MM.1S (cell line): ENCODE results near the gene TUBGCP6.

ENCODE experiments used
- DNase-seq: peaks from one replicate; pipeline ENCODE4 v3.0.0-alpha.2; 2015
- H2AFZ ChIP-seq: fragments of 300-600 bp; sonication (generic); 2 replicates; pipeline ENCODE4 v1.6.0; 2016; ENCODE audit warnings: antibody characterized with exemption, low read length
- H3F3A ChIP-seq: fragments of 300-600 bp; sonication (generic); 2 replicates; pipeline ENCODE4 v1.6.1; 2016; ENCODE audit warnings: mild to moderate bottlenecking, antibody characterized with exemption, low read length, moderate library complexity, mixed read lengths; ENCODE audit not compliant: insufficient read depth
- H3K27ac ChIP-seq: fragments of 300-600 bp; sonication (generic); 2 replicates; pipeline ENCODE4 v1.5.1; 2016; ENCODE audit warnings: mild to moderate bottlenecking, low read length
- H3K27me3 ChIP-seq: fragments of 300-600 bp; sonication (generic); replicated peaks from 2 replicates; pipeline ENCODE4 v1.6.0; 2016; ENCODE audit warnings: low read length; ENCODE audit not compliant: insufficient read depth
- H3K36me3 ChIP-seq: fragments of 300-600 bp; sonication (generic); replicated peaks from 2 replicates; pipeline ENCODE4 v1.6.1; 2016; ENCODE audit warnings: mild to moderate bottlenecking, low read length, mixed read lengths; ENCODE audit not compliant: insufficient read depth
- H3K4me1 ChIP-seq: fragments of 300-600 bp; sonication (generic); 2 replicates; pipeline ENCODE4 v1.6.1; 2016; ENCODE audit warnings: low read length, mixed read lengths
- H3K4me2 ChIP-seq: fragments of 300-600 bp; sonication (generic); 2 replicates; pipeline ENCODE4 v1.6.0; 2016; ENCODE audit warnings: low read depth, low read length
- H3K4me3 ChIP-seq: fragments of 300-600 bp; sonication (generic); 2 replicates; pipeline ENCODE4 v1.5.1; 2016; ENCODE audit warnings: low read length, mixed read lengths
- H3K79me2 ChIP-seq: fragments of 300-600 bp; sonication (generic); 2 replicates; pipeline ENCODE4 v1.6.1; 2016; ENCODE audit warnings: mixed run types, low read length, mixed read lengths
- H3K9ac ChIP-seq: fragments of 300-600 bp; sonication (generic); 2 replicates; pipeline ENCODE4 v1.6.1; 2016; ENCODE audit warnings: low read length, mixed read lengths
- H3K9me2 ChIP-seq: fragments of 300-600 bp; sonication (generic); replicated peaks from 2 replicates; pipeline ENCODE4 v1.6.1; 2016; ENCODE audit warnings: mild to moderate bottlenecking, low read length, mixed read lengths; ENCODE audit not compliant: insufficient read depth
- H3K9me3 ChIP-seq: fragments of 300-600 bp; sonication (generic); replicated peaks from 2 replicates; pipeline ENCODE4 v1.6.1; 2016; ENCODE audit warnings: mild to moderate bottlenecking, low read length, mixed read lengths; ENCODE audit not compliant: insufficient read depth
- H4K20me1 ChIP-seq: fragments of 300-600 bp; sonication (generic); 2 replicates; pipeline ENCODE4 v1.6.1; 2016; ENCODE audit warnings: mild to moderate bottlenecking, low read length, moderate library complexity, mixed read lengths; ENCODE audit not compliant: insufficient read depth
- EZH2 ChIP-seq: fragments of 300-600 bp; sonication (generic); optimal IDR thresholded peaks from 2 replicates; pipeline ENCODE3; 2017; ENCODE audit warnings: low read depth, mild to moderate bottlenecking, antibody characterized with exemption, low read length, mixed read lengths
- EZH2phosphoT487 ChIP-seq: fragments of 300-600 bp; sonication (generic); IDR thresholded peaks from 2 replicates; pipeline ENCODE4 v1.6.1; 2018; ENCODE audit warnings: antibody characterized with exemption, low read length
- TF ChIP-seq, protein P1 (sequence below): fragments of 300-600 bp; sonication (generic); IDR thresholded peaks from 2 replicates; pipeline ENCODE4 v1.5.1; 2016; ENCODE audit warnings: antibody characterized with exemption, low read length, mixed read lengths

The TUBGCP6 gene

DNA sequence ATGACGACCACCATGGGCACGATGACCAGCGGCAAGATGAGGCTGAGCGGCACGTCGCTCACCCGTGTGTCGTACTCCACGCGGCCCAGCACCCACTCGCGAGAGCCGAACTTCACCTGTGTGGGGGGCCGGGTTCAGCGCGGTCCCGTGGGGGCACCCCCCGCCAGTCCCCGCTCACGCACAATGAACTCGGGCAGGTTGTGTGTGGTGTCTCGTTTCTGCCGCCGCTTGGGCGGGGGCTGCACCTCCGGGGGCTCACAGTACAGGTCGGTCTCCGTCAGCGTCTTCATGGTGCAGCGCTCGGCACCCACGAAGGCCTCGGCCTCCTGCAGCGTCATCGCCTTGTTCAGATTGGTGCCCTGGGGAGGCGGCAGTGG is 36.5 kb upstream of the TUBGCP6 start:
- Histone ChIP-seq H3F3A (peaks cover 4% of the 10 kb centered on the region; the same call in 1 of the 2 replicates), H3K36me3 (no peaks in the 10 kb centered on the region)

DNA sequence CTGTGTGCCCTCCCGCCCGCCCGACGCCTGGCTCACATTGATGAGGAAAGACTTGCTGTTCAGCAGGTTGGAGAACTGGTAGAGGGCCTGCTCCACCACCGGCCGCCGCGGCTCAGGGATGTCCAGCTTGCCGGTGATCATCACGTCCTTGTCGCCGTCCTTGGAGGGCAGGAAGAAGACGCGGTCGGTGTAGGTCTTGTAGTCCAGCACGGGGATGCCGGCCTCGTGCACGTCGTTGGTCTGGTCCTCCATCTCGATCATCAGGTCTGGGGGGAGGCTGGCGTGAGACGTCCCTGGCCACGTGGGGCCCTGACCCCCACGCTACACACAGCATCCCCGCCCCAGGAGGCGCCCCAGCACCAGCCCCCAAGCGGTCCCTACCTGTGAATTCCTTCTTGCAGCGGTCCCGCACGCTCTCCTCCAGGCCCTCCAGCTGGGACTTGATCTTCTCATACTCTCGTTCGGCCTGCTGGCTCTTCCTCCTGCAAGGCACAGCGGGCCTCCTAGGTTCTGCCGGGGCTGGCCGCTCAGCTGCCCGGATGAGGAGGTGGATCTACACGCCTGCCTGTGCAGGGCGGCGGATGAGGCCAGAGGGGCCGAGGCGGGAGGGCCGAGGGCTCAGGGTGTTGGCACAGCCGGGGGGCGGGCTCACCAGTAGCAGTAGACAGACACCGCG is 36.0 kb upstream of the TUBGCP6 start:
- Histone ChIP-seq H3F3A (peaks cover 4% of the 10 kb centered on the region; the same call in 1 of the 2 replicates), H3K27me3 (no peaks in the 10 kb centered on the region), H3K27ac (no peak overlapping the region), H3K79me2 (no peaks in the 10 kb centered on the region), H3K9me3 (no peaks in the 10 kb centered on the region), H3K9me2 (no peaks in the 10 kb centered on the region), H4K20me1 (no peaks in the 10 kb centered on the region), H3K4me1 (0 out of 2 replicates have a peak, but pooled peaks cover 5% of the 10 kb centered on the region), H3K36me3 (no peaks in the 10 kb centered on the region), H3K4me3 (no peak overlapping the region), H2AFZ (no peak overlapping the region), H3K9ac (no peak overlapping the region), H3K4me2 (no peak overlapping the region)
- TF ChIP-seq, protein P1, sequence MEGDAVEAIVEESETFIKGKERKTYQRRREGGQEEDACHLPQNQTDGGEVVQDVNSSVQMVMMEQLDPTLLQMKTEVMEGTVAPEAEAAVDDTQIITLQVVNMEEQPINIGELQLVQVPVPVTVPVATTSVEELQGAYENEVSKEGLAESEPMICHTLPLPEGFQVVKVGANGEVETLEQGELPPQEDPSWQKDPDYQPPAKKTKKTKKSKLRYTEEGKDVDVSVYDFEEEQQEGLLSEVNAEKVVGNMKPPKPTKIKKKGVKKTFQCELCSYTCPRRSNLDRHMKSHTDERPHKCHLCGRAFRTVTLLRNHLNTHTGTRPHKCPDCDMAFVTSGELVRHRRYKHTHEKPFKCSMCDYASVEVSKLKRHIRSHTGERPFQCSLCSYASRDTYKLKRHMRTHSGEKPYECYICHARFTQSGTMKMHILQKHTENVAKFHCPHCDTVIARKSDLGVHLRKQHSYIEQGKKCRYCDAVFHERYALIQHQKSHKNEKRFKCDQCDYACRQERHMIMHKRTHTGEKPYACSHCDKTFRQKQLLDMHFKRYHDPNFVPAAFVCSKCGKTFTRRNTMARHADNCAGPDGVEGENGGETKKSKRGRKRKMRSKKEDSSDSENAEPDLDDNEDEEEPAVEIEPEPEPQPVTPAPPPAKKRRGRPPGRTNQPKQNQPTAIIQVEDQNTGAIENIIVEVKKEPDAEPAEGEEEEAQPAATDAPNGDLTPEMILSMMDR, result no peak
- no peak for DNase-seq

More for the DNA sequence above, 36.5 kb upstream of the TUBGCP6 start:
- Histone ChIP-seq H3K9ac (no peak overlapping the region), H3K9me2 (no peaks in the 10 kb centered on the region), H3K4me3 (no peak overlapping the region), H4K20me1 (no peaks in the 10 kb centered on the region), H3K27me3 (no peaks in the 10 kb centered on the region), H3K4me2 (no peak overlapping the region), H3K27ac (no peak overlapping the region), H3K9me3 (no peaks in the 10 kb centered on the region), H3K4me1 (0 out of 2 replicates have a peak, but pooled peaks cover 4% of the 10 kb centered on the region), H2AFZ (no peak overlapping the region), H3K79me2 (no peaks in the 10 kb centered on the region)
- TF ChIP-seq EZH2phosphoT487, result no peak
- TF ChIP-seq, protein P1, result no peak
- no peak for TF ChIP-seq EZH2
- no peak for DNase-seq

DNA sequence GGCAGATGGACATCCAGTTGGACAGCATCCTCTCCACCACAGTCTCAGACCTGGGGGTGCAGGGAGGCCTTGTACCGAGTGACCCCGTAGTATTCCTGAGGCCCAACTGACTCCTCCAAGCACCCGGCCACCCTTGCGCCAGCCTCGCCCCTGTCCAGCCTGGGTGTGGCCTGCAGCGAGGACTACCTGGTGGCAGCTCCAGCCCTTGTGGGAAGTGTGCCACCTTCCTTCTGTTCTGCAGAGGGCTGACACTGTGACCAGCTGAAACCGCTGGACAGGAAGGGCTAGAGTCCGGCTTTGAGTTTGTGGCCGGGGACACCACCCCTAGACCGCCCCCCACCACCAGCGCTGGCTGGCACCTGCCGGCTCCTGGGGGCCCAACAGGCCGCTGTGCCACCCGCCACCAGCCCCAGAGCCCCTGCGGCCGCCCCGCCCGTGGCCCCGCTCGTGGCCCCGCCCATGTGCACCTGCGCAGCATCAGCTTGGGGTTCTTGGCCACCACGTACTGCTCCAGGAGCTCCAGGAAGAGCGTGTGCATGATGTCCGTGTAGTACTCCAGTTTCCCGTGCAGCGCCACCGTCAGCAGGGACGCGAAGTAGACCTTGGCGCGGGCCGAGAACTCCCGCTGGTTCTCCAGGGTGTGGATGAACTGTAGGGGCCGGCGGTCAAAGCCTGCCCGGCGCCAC is 35.3 kb upstream of the TUBGCP6 start:
- H3K4me1 ChIP-seq, result 0 out of 2 replicates have a peak, but pooled peaks cover 5% of the 10 kb centered on the region
- no peaks in the 10 kb centered on the region for H3K36me3 ChIP-seq
- no peak overlapping the region for H3K4me2 ChIP-seq
- peaks cover 4% of the 10 kb centered on the region; the same call in 1 of the 2 replicates for H3F3A ChIP-seq
- no peaks in the 10 kb centered on the region for H3K9me3 ChIP-seq
- H3K9me2 ChIP-seq, result no peaks in the 10 kb centered on the region
- no peaks in the 10 kb centered on the region for H3K79me2 ChIP-seq
- H2AFZ ChIP-seq, result no peak overlapping the region
- H3K27me3 ChIP-seq, result no peaks in the 10 kb centered on the region
- TF ChIP-seq, protein P1, result no peak
- no peak for TF ChIP-seq EZH2
- TF ChIP-seq EZH2phosphoT487, result no peak
- no peaks in the 10 kb centered on the region for H4K20me1 ChIP-seq
- no peak overlapping the region for H3K4me3 ChIP-seq
- H3K9ac ChIP-seq, result no peak overlapping the region
- no peak overlapping the region for H3K27ac ChIP-seq
- no peak for DNase-seq
